ENCODE measurements around the gene SLC8B1. TPM values are rescaled to one million over a fixed set of nuclear protein-coding genes. Genes with fewer than 3 reads are reported as not detected.

Gene SLC8B1
- polyA plus RNA-seq, 2 of the 4 experiments (the other 2 are of a cell fraction), result 11.0 to 11.3 TPM

GRCh38 chr12:113262710-113263109, 72.2 kb downstream of the SLC8B1 start:
- Histone ChIP-seq H3K27ac (no peak overlapping the region), H3K4me1 (no peaks in the 10 kb centered on the region), H3K9me3 (no peaks in the 10 kb centered on the region), H3K4me3 (no peak overlapping the region), H3K4me2 (no peak overlapping the region)
- ChIA-PET CTCF (interaction anchor here (1.0 kb wide), 1 partner anchor 35 kb away, joined by 3 read pairs; no protein-coding TSS in a partner anchor), POLR2A (no interaction called here)
- no peak for DNase-seq (ENCODE audit: low read depth in 1 of 2, low spot score in 1 of 2)
- TF ChIP-seq ZC3H11A (IDR thresholded peaks at IDR 0.05) (no peak), RCOR1 (IDR thresholded peaks at IDR 0.05; ENCODE audit: low read depth, low read length) (no peak), RFX5 (IDR thresholded peaks at IDR 0.05) (no peak), MAZ (IDR thresholded peaks at IDR 0.05; ENCODE audit: borderline replicate concordance, low read depth, low read length) (no peak), HMGXB4 (CRISPR knock-in tag; IDR thresholded peaks at IDR 0.05; ENCODE audit: borderline replicate concordance) (no peak), CHD4 (IDR thresholded peaks at IDR 0.05; ENCODE audit: borderline replicate concordance) (no peak), HOXB13 (CRISPR knock-in tag; IDR thresholded peaks at IDR 0.05; ENCODE audit: low read depth) (no peak), KDM1A (IDR thresholded peaks at IDR 0.05; ENCODE audit: low read depth) (no peak), ZSCAN20 (CRISPR knock-in tag; IDR thresholded peaks at IDR 0.05) (no peak), CBX2 (IDR thresholded peaks at IDR 0.05; ENCODE audit: borderline replicate concordance, low read depth) (no peak), ELK1 (IDR thresholded peaks at IDR 0.05; ENCODE audit: low read depth, low read length) (no peak), POLR2AphosphoS2 (conservative IDR thresholded peaks at IDR 0.05; ENCODE audit: low read length) (no peak), RAD21 (conservative IDR thresholded peaks at IDR 0.05 in 1 of 2, IDR thresholded peaks at IDR 0.05 in 1 of 2) (no peak), PHF8 (IDR thresholded peaks at IDR 0.05; ENCODE audit: borderline replicate concordance, low read depth) (no peak), EHF (CRISPR knock-in tag; IDR thresholded peaks at IDR 0.05) (no peak), JUNB (IDR thresholded peaks at IDR 0.05) (no peak), RNF2 (IDR thresholded peaks at IDR 0.05; ENCODE audit: borderline replicate concordance, low read depth) (no peak), NPAS2 (CRISPR knock-in tag; IDR thresholded peaks at IDR 0.05; ENCODE audit: borderline replicate concordance) (no peak)
- no peak for ATAC-seq
- FAIRE-seq, result no peak

- Histone ChIP-seq H3K4me1 (no peaks in the 10 kb centered on the region), H3K4me3 (no peak overlapping the region), H3K27ac (no peak overlapping the region), H3K4me2 (no peak overlapping the region), H3K9me3 (no peaks in the 10 kb centered on the region)
- 82% methylated on average over 6 of the region's 6 CpGs for WGBS (ENCODE audit: missing lambda C conversion rate)
- ATAC-seq, result no peak
- ChIA-PET CTCF (interaction anchor here (1.0 kb wide), 1 partner anchor 36 kb away, joined by 3 read pairs; no protein-coding TSS in a partner anchor), POLR2A (interaction anchor here (0.7 kb wide), 1 partner anchor 16 kb away, joined by 5 read pairs; no protein-coding TSS in a partner anchor)
- FAIRE-seq, result no peak
- DNase-seq (ENCODE audit: low read depth in 1 of 2, low spot score in 1 of 2), result no peak
- TF ChIP-seq MAX (IDR thresholded peaks at IDR 0.05), result no peak
- no peak for TF ChIP-seq REST (IDR thresholded peaks at IDR 0.05)
- TF ChIP-seq USF2 (IDR thresholded peaks at IDR 0.05), result no peak
- no peak for TF ChIP-seq RARB (CRISPR knock-in tag; IDR thresholded peaks at IDR 0.05)
- no peak for TF ChIP-seq EHF (CRISPR knock-in tag; IDR thresholded peaks at IDR 0.05)
- no peak for TF ChIP-seq HDAC2 (IDR thresholded peaks at IDR 0.05)
- no peak for TF ChIP-seq CBX2 (IDR thresholded peaks at IDR 0.05; ENCODE audit: borderline replicate concordance, low read depth)
- no peak for TF ChIP-seq NPAS2 (CRISPR knock-in tag; IDR thresholded peaks at IDR 0.05; ENCODE audit: borderline replicate concordance)
- no peak for TF ChIP-seq BCL3 (IDR thresholded peaks at IDR 0.05)
- TF ChIP-seq TP53 (CRISPR knock-in tag; IDR thresholded peaks at IDR 0.05), result no peak
- TF ChIP-seq MYC (IDR thresholded peaks at IDR 0.05; ENCODE audit: borderline replicate concordance, low read length), result no peak
- no peak for TF ChIP-seq E2F6 (IDR thresholded peaks at IDR 0.05; ENCODE audit: borderline replicate concordance, low read depth)
Measured at GRCh38 chr12:113261847-113262470, 73.0 kb downstream of the SLC8B1 start.
